SK-N-SH treated with all-trans-retinoic acid at 6 μM for 48 hours (cell line): ENCODE results near the gene FAM234A.

Experiments used
- ATAC-seq: fragments of 200-7000 bp; cut with Tn5 transposase; 3 replicates; pipeline ENCODE4 v1.9.1; 2020; ENCODE audit warnings: mild to moderate bottlenecking, moderate library complexity
- ARNTL ChIP-seq: fragments of 450-650 bp; formaldehyde crosslinking; IDR thresholded peaks from 2 replicates; pipeline ENCODE4 v1.5.0; 2020; ENCODE audit warnings: low read depth, mild to moderate bottlenecking, moderate library complexity, borderline replicate concordance
- BACH2 ChIP-seq: fragments of 250-450 bp; sonication (Bioruptor Pico); IDR thresholded peaks from 2 replicates; pipeline ENCODE4 v1.9.0; 2021; ENCODE audit warnings: mild to moderate bottlenecking, borderline replicate concordance
- CSDC2 ChIP-seq: fragments of 250-450 bp; sonication (Bioruptor Pico); IDR thresholded peaks from 2 replicates; pipeline ENCODE4 v1.5.0; 2020; ENCODE audit warnings: mild to moderate bottlenecking, moderate library complexity
- GLIS3 ChIP-seq: fragments of 250-450 bp; sonication (Bioruptor Pico); IDR thresholded peaks from 2 replicates; pipeline ENCODE4 v1.5.0; 2020; ENCODE audit warnings: mild to moderate bottlenecking, moderate library complexity
- ISL1 ChIP-seq: fragments of 250-450 bp; sonication (Bioruptor Pico); IDR thresholded peaks from 2 replicates; pipeline ENCODE4 v2.1.2; 2022; ENCODE audit warnings: mild to moderate bottlenecking, moderate library complexity
- PPARA ChIP-seq: fragments of 250-450 bp; sonication (Bioruptor Pico); IDR thresholded peaks from 2 replicates; pipeline ENCODE4 v1.5.0; 2020; ENCODE audit warnings: mild to moderate bottlenecking, borderline replicate concordance
- RARB ChIP-seq: fragments of 250-450 bp; sonication (Bioruptor Pico); IDR thresholded peaks from 2 replicates; pipeline ENCODE4 v1.8.0; 2021; ENCODE audit warnings: mild to moderate bottlenecking, moderate library complexity
- SNAI2 ChIP-seq: fragments of 250-450 bp; sonication (Bioruptor Pico); IDR thresholded peaks from 2 replicates; pipeline ENCODE4 v1.5.0; 2020; ENCODE audit warnings: mild to moderate bottlenecking, moderate library complexity
- TCF4 ChIP-seq: fragments of 250-450 bp; sonication (Bioruptor Pico); IDR thresholded peaks from 2 replicates; pipeline ENCODE4 v1.8.0; 2021; ENCODE audit warnings: mild to moderate bottlenecking, moderate library complexity, borderline replicate concordance
- TOX ChIP-seq: fragments of 250-450 bp; sonication (Bioruptor Pico); IDR thresholded peaks from 2 replicates; pipeline ENCODE4 v1.8.0; 2021; ENCODE audit warnings: mild to moderate bottlenecking, moderate library complexity, borderline replicate concordance
- ZC3H10 ChIP-seq: fragments of 250-450 bp; sonication (Bioruptor Pico); IDR thresholded peaks from 2 replicates; pipeline ENCODE4 v1.5.1; 2021; ENCODE audit warnings: mild to moderate bottlenecking, moderate library complexity
- ZFP30 ChIP-seq: fragments of 450-650 bp; formaldehyde crosslinking; IDR thresholded peaks from 2 replicates; pipeline ENCODE4 v1.5.0; 2022; ENCODE audit warnings: mild to moderate bottlenecking, moderate library complexity
- ZNF565 ChIP-seq: fragments of 450-650 bp; formaldehyde crosslinking; conservative IDR thresholded peaks from 2 replicates; pipeline ENCODE4 v1.5.0; 2020; ENCODE audit warnings: low read depth, mild to moderate bottlenecking, moderate library complexity
- ZNF70 ChIP-seq: fragments of 450-650 bp; formaldehyde crosslinking; IDR thresholded peaks from 2 replicates; pipeline ENCODE4 v1.5.0; 2020; ENCODE audit warnings: mild to moderate bottlenecking, moderate library complexity
- ZNF8 ChIP-seq: fragments of 450-650 bp; formaldehyde crosslinking; IDR thresholded peaks from 2 replicates; pipeline ENCODE4 v1.5.0; 2020; ENCODE audit warnings: mild to moderate bottlenecking, moderate library complexity
- TF ChIP-seq, protein P1 (sequence below): fragments of 250-450 bp; sonication (Bioruptor Pico); IDR thresholded peaks from 2 replicates; pipeline ENCODE4 v1.5.1; 2020; ENCODE audit warnings: low read depth, mild to moderate bottlenecking, moderate library complexity
- TF ChIP-seq, protein P2 (sequence below): fragments of 250-450 bp; sonication (Bioruptor Pico); IDR thresholded peaks from 2 replicates; pipeline ENCODE4 v1.5.1; 2021; ENCODE audit warnings: mild to moderate bottlenecking, moderate library complexity
- TF ChIP-seq, protein P3 (sequence below): fragments of 250-450 bp; sonication (Bioruptor Pico); IDR thresholded peaks from 2 replicates; pipeline ENCODE4 v1.5.0; 2020; ENCODE audit warnings: mild to moderate bottlenecking, moderate library complexity
- TF ChIP-seq, protein P4 (sequence below): fragments of 250-450 bp; sonication (Bioruptor Pico); IDR thresholded peaks from 2 replicates; pipeline ENCODE4 v1.8.0; 2021; ENCODE audit warnings: low read depth, mild to moderate bottlenecking, moderate library complexity, borderline replicate concordance

Gene FAM234A

DNA sequence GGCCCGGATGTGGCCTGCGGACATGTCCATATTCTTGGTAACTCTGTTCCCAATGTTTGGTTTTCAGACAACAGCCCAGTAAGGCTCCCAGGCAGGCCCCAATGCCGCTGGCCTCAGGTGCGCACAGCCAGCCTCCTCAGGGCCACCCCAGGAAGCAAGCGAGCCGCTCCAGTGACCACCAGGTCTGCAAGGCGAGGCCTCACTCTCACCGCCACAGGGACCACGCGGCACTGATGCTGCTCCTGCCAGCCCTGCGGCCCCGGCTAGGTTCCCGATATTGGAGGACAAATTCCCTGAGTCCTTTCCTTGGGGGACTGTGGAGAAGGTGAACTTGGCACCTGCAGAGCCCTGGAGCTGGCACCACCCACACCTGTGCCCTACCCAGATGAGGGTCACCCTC, 67.3 kb downstream of the FAM234A start:
- ATAC-seq, result no peak
- TF ChIP-seq ISL1 (no peak), SNAI2 (no peak), ZNF565 (CRISPR knock-in tag) (no peak), ZNF70 (no peak), RARB (no peak), ZFP30 (CRISPR knock-in tag) (no peak), TCF4 (CRISPR knock-in tag) (no peak)
- TF ChIP-seq, protein P1, sequence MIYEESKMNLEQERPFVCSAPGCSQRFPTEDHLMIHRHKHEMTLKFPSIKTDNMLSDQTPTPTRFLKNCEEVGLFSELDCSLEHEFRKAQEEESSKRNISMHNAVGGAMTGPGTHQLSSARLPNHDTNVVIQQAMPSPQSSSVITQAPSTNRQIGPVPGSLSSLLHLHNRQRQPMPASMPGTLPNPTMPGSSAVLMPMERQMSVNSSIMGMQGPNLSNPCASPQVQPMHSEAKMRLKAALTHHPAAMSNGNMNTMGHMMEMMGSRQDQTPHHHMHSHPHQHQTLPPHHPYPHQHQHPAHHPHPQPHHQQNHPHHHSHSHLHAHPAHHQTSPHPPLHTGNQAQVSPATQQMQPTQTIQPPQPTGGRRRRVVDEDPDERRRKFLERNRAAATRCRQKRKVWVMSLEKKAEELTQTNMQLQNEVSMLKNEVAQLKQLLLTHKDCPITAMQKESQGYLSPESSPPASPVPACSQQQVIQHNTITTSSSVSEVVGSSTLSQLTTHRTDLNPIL (CRISPR knock-in tag), result no peak
- TF ChIP-seq, protein P2, sequence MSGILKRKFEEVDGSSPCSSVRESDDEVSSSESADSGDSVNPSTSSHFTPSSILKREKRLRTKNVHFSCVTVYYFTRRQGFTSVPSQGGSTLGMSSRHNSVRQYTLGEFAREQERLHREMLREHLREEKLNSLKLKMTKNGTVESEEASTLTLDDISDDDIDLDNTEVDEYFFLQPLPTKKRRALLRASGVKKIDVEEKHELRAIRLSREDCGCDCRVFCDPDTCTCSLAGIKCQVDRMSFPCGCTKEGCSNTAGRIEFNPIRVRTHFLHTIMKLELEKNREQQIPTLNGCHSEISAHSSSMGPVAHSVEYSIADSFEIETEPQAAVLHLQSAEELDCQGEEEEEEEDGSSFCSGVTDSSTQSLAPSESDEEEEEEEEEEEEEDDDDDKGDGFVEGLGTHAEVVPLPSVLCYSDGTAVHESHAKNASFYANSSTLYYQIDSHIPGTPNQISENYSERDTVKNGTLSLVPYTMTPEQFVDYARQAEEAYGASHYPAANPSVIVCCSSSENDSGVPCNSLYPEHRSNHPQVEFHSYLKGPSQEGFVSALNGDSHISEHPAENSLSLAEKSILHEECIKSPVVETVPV (CRISPR knock-in tag), result no peak

DNA sequence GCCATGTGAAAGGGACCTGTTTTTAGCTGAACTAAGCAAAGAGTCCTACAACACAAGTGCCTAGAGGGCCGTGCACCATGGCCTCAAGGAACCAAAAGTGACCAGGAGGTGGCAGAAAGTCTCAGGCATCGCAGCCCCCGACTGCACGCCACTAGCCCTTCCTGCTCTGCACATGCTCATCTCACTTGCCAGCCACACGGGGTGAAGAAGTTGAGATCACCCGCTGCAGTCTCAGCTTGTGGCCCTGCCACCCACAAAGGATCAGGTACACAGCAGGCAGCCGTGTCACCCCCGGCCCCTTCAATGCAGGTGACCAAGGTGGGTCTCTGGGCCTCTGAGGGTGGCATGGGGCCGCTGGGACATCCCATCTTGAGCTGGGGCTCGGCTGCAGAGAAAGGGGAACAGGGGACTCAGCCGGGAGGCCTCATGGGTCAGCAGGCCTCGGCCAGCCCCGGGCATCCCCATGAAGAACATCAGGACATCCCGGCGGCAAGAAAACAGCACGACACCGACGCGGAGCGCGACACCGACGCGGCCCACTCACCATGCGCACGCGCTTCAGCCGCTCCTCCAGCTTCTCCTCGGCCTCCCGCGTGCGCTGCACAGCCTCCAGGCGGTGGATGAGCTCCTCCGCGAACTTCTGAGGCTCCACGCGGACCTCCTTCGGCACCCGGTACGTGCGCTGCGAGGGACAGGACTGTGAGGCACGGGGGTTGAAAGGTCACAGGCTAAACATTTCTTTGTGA, 69.3 kb downstream of the FAM234A start:
- 0 out of 3 replicates have a peak, but pooled peaks have one; percentile 32 for ATAC-seq
- TF ChIP-seq ZNF8 (CRISPR knock-in tag) (no peak), CSDC2 (no peak), TCF4 (CRISPR knock-in tag) (no peak), ZNF70 (no peak), ARNTL (CRISPR knock-in tag) (no peak), ZC3H10 (no peak), TOX (no peak)
- TF ChIP-seq, protein P3, sequence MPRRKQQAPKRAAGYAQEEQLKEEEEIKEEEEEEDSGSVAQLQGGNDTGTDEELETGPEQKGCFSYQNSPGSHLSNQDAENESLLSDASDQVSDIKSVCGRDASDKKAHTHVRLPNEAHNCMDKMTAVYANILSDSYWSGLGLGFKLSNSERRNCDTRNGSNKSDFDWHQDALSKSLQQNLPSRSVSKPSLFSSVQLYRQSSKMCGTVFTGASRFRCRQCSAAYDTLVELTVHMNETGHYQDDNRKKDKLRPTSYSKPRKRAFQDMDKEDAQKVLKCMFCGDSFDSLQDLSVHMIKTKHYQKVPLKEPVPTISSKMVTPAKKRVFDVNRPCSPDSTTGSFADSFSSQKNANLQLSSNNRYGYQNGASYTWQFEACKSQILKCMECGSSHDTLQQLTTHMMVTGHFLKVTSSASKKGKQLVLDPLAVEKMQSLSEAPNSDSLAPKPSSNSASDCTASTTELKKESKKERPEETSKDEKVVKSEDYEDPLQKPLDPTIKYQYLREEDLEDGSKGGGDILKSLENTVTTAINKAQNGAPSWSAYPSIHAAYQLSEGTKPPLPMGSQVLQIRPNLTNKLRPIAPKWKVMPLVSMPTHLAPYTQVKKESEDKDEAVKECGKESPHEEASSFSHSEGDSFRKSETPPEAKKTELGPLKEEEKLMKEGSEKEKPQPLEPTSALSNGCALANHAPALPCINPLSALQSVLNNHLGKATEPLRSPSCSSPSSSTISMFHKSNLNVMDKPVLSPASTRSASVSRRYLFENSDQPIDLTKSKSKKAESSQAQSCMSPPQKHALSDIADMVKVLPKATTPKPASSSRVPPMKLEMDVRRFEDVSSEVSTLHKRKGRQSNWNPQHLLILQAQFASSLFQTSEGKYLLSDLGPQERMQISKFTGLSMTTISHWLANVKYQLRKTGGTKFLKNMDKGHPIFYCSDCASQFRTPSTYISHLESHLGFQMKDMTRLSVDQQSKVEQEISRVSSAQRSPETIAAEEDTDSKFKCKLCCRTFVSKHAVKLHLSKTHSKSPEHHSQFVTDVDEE (CRISPR knock-in tag), result no peak
- TF ChIP-seq, protein P1 (CRISPR knock-in tag), result no peak

DNA sequence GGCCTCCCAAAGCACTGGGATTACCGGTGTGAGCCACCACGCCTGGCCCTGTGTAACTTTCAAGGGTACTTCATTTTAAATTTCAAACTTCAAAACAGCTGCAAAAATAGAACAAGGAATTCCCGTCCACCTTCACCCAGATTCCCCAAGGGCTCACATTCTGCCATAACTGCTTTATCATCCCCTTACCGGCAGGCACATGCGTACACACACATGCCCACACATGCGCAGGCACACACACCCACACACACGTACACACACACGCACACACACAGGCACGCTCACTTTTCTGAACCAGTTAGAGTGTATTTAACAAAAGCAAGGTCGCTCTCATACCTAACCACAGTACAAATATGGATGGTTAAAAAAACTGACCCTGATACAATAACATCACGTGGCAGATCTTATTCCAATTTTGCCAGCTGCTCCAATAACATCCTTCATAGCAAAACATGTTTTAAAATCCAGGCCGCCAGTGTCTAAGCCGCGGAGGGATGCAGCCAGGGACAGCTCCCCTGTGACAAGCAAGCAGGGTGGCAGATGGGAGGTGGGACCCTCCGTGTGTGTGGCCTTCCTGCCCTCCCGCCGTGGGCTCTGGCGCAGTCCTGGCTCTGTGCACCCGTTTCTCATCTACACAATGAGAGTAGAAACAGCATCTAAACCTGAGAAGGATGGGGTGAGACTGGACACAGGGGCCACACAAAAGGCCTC, 71.5 kb downstream of the FAM234A start:
- TF ChIP-seq SNAI2, result no peak
- ATAC-seq, result no peak

DNA sequence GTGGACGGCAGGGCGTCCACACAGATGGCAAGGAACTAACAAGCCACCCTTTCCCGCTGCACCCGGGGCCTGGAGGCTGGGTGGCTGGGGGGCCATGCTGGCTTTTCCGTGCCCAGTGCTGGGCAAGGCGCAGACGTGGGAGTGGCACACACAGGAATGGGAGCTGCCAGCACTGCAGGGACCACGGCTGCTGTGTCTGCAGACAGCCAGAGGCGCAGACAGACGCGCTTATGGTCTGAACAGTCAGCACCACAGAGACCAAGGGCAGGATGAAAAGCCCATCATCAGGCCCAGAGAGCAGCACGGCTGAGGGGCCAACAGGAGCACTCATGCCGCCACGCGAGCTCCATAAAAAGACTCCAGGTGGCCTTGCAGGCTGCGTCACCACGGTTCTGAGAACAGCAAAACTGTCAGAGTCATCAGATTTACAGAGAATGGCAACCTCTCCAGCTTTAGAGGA, 72.3 kb downstream of the FAM234A start:
- no peak for TF ChIP-seq BACH2
- no peak for TF ChIP-seq TOX
- TF ChIP-seq PPARA (CRISPR knock-in tag), result no peak
- TF ChIP-seq, protein P3 (CRISPR knock-in tag), result no peak
- no peak for TF ChIP-seq ZFP30 (CRISPR knock-in tag)
- TF ChIP-seq, protein P4, sequence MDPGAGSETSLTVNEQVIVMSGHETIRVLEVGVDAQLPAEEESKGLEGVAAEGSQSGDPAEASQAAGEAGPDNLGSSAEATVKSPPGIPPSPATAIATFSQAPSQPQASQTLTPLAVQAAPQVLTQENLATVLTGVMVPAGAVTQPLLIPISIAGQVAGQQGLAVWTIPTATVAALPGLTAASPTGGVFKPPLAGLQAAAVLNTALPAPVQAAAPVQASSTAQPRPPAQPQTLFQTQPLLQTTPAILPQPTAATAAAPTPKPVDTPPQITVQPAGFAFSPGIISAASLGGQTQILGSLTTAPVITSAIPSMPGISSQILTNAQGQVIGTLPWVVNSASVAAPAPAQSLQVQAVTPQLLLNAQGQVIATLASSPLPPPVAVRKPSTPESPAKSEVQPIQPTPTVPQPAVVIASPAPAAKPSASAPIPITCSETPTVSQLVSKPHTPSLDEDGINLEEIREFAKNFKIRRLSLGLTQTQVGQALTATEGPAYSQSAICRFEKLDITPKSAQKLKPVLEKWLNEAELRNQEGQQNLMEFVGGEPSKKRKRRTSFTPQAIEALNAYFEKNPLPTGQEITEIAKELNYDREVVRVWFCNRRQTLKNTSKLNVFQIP (CRISPR knock-in tag), result no peak
- no peak for TF ChIP-seq TCF4 (CRISPR knock-in tag)
- no peak for TF ChIP-seq ZNF70
- TF ChIP-seq, protein P1 (CRISPR knock-in tag), result no peak
- no peak for TF ChIP-seq GLIS3 (CRISPR knock-in tag)
- TF ChIP-seq CSDC2, result no peak
- no peak for ATAC-seq
